GM18505 (cell line): ENCODE data around the gene SLC17A4.

Experiments
- ATAC-seq: cut with Tn5 transposase; IDR thresholded peaks from one replicate; pipeline ENCODE4 v1.9.1; 2021; ENCODE audit not compliant: unreplicated experiment
- POLR2A ChIP-seq: IDR thresholded peaks from 4 replicates; pipeline ENCODE4 v1.6.1; 2011; ENCODE audit warnings: borderline replicate concordance; ENCODE audit not compliant: insufficient read depth, insufficient read length; ENCODE audit errors: extremely low read depth

SLC17A4 gene

DNA sequence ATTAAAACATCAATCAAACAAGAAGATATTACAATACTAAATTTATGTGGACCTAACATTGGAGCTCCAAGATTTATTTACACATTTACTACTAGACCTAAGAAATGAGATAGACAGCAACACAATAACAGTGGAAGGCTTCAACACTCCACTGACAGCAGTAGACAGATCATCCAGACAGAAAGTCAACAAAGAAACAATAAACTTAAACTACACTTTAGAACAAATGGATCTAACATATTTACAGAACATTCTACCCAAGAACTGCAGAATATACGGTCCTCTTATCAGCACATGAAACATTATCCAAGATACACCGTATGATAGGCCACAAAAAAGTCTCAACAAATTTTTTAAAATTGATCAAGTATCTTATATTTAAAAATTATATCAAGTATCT, 50.3 kb downstream of the SLC17A4 start:
- no peak for ATAC-seq
- TF ChIP-seq POLR2A = no peak

GRCh38 chr6:25815194-25815593, 60.7 kb downstream of the SLC17A4 start:
- TF ChIP-seq POLR2A = no peak
- no peak for ATAC-seq

- no peak for ATAC-seq
- TF ChIP-seq POLR2A = no peak
These were observed 61.7 kb downstream of the SLC17A4 start for GRCh38 chr6:25816252-25816651.

DNA sequence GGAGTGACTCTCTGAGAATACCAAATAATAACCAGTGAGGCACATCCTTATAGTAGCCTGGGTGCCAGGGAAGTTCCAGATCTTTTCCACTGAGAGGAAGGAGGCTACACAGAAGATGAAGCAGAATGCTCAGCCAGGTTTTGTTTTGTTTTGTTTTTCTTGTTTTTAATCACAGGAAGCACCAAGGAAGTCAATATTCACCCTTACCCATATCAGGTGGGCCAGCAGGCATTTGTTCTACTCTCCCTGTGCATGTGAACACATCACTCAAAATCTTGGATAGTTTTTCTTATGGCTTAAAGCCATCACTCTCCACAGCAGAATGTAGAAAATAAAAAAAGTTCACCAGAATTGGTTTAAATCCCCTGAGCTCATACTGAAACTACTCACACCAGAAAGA, 66.8 kb downstream of the SLC17A4 start:
- TF ChIP-seq POLR2A = no peak
- no peak for ATAC-seq

GRCh38 chr6:25829375-25829774, 74.8 kb downstream of the SLC17A4 start:
- ATAC-seq = no peak
- no peak for TF ChIP-seq POLR2A

- no peak for ATAC-seq
- TF ChIP-seq POLR2A = no peak
These were observed 75.9 kb downstream of the SLC17A4 start for GRCh38 chr6:25830458-25830857.
